Measurements from ENCODE around the gene LRRC8B. TPM values are rescaled to one million over a fixed set of nuclear protein-coding genes. Genes with fewer than 3 reads are reported as not detected.

The LRRC8B gene
- total and polyA plus RNA-seq, 2 of the 13 experiments (the other 11 are each of a cell fraction or from before 2014, with no cell fraction given): 4.9 to 7.6 TPM

- TF ChIP-seq ZBTB4 (CRISPR knock-in tag; IDR thresholded peaks at IDR 0.05; ENCODE audit: borderline replicate concordance): 0 out of 2 replicates have a peak, but pooled peaks have one; percentile 82
- no peak for TF ChIP-seq RARG (CRISPR knock-in tag; IDR thresholded peaks at IDR 0.05; ENCODE audit: low read depth)
- TF ChIP-seq TFAP4 (IDR thresholded peaks at IDR 0.05; ENCODE audit: borderline replicate concordance, low read depth): no peak
- TF ChIP-seq ZNF570 (CRISPR knock-in tag; IDR thresholded peaks at IDR 0.05; ENCODE audit: borderline replicate concordance): 0 out of 2 replicates have a peak, but pooled peaks have one; percentile 62
- TF ChIP-seq SMAD9 (CRISPR knock-in tag; IDR thresholded peaks at IDR 0.05): no peak
- TF ChIP-seq ZBTB1 (CRISPR knock-in tag; IDR thresholded peaks at IDR 0.05; ENCODE audit: borderline replicate concordance): no peak
- no peak for TF ChIP-seq ZFP41 (CRISPR knock-in tag; IDR thresholded peaks at IDR 0.05; ENCODE audit: borderline replicate concordance)
- no peak; the same call in 1 of the 2 replicates for TF ChIP-seq ZMAT3 (CRISPR knock-in tag; conservative IDR thresholded peaks at IDR 0.05)
- no peak for TF ChIP-seq ZNF501 (CRISPR knock-in tag; IDR thresholded peaks at IDR 0.05)
- TF ChIP-seq THAP11 (CRISPR knock-in tag; IDR thresholded peaks at IDR 0.05): no peak
- peak; percentile 82 for TF ChIP-seq DRAP1 (CRISPR knock-in tag; IDR thresholded peaks at IDR 0.05)
- no peak; the same call in 1 of the 2 replicates for TF ChIP-seq ZNF350 (CRISPR knock-in tag; IDR thresholded peaks at IDR 0.05; ENCODE audit: borderline replicate concordance, low read depth)
- no peak; the same call in 1 of the 2 replicates for TF ChIP-seq HBP1 (CRISPR knock-in tag; IDR thresholded peaks at IDR 0.05; ENCODE audit: low read depth)
- no peak for TF ChIP-seq ZNF513 (CRISPR knock-in tag; conservative IDR thresholded peaks at IDR 0.05)
- peak; percentile 94 for TF ChIP-seq MYC (CRISPR knock-in tag; IDR thresholded peaks at IDR 0.05; ENCODE audit: borderline replicate concordance)
- no peak for TF ChIP-seq ZSCAN30 (CRISPR knock-in tag; IDR thresholded peaks at IDR 0.05)
- 0 out of 2 replicates have a peak, but pooled peaks have one; percentile 57 for TF ChIP-seq MTF2 (CRISPR knock-in tag; IDR thresholded peaks at IDR 0.05; ENCODE audit: borderline replicate concordance)
- TF ChIP-seq HIC2 (CRISPR knock-in tag; IDR thresholded peaks at IDR 0.05; ENCODE audit: low read depth): no peak; the same call in 1 of the 2 replicates
- TF ChIP-seq ZNF335 (CRISPR knock-in tag; IDR thresholded peaks at IDR 0.05): no peak
Measured at GRCh38 chr1:89524369-89525168, at the start of gene LRRC8B (continued).
